ENCODE measurements around the gene NTM. TPM values are rescaled to one million over a fixed set of nuclear protein-coding genes. Genes with fewer than 3 reads are reported as not detected.

Gene NTM
- total and polyA plus RNA-seq, 9 donors, result 0.16 to 8.5 (median 0.55) TPM; not detected in 3

- TF ChIP-seq EP300 (IDR thresholded peaks at IDR 0.05) (no peak), POLR2A (IDR thresholded peaks at IDR 0.05) (no peak), CTCF (IDR thresholded peaks at IDR 0.05) (no peak)
- Histone ChIP-seq H3K36me3 (no peaks in the 10 kb centered on the region), H3K4me3 (no peak overlapping the region), H3K9me3 (no peaks in the 10 kb centered on the region), H3K27me3 (no peaks in the 10 kb centered on the region), H3K27ac (no peak overlapping the region), H3K4me1 (ENCODE audit: insufficient read depth) (no peaks in the 10 kb centered on the region)
- DNase-seq, result no peak
- WGBS, 3 donors, result 77 to 90% (median 85%) methylated on average over 2 of the region's 2 CpGs
- intact Hi-C loops (cut with DNase I), result no loop called here
Measured at GRCh38 chr11:131991606-131992005, 621.2 kb downstream of the NTM start.

- WGBS, 3 donors, result 72 to 83% (median 76%) methylated on average over 2 of the region's 2 CpGs
- Histone ChIP-seq H3K4me1 (ENCODE audit: insufficient read depth) (no peaks in the 10 kb centered on the region), H3K4me3 (no peak overlapping the region), H3K36me3 (no peaks in the 10 kb centered on the region), H3K27me3 (no peaks in the 10 kb centered on the region), H3K27ac (no peak overlapping the region), H3K9me3 (no peaks in the 10 kb centered on the region)
- TF ChIP-seq POLR2A (IDR thresholded peaks at IDR 0.05) (no peak), CTCF (IDR thresholded peaks at IDR 0.05) (no peak), EP300 (IDR thresholded peaks at IDR 0.05) (no peak)
- DNase-seq, result no peak
- intact Hi-C loops (cut with DNase I), result no loop called here
Measured at GRCh38 chr11:131993246-131993645, 622.8 kb downstream of the NTM start.

GRCh38 chr11:131998020-131998419 is 627.6 kb downstream of the NTM start:
- Histone ChIP-seq H3K4me3 (no peak overlapping the region), H3K27me3 (no peaks in the 10 kb centered on the region), H3K36me3 (no peaks in the 10 kb centered on the region), H3K4me1 (ENCODE audit: insufficient read depth) (no peaks in the 10 kb centered on the region), H3K9me3 (no peaks in the 10 kb centered on the region), H3K27ac (no peak overlapping the region)
- intact Hi-C loops (cut with DNase I), result no loop called here
- 32 to 51% (median 48%) methylated on average over 5 of the region's 5 CpGs for WGBS, 3 donors
- DNase-seq, result no peak
- TF ChIP-seq EP300 (IDR thresholded peaks at IDR 0.05), result no peak
- no peak for TF ChIP-seq CTCF (IDR thresholded peaks at IDR 0.05)
- no peak for TF ChIP-seq POLR2A (IDR thresholded peaks at IDR 0.05)

- intact Hi-C loops (cut with DNase I), result no loop called here
- H3K36me3 ChIP-seq, result no peaks in the 10 kb centered on the region
- no peak overlapping the region for H3K27ac ChIP-seq
- TF ChIP-seq EP300 (IDR thresholded peaks at IDR 0.05), result no peak
- no peak for TF ChIP-seq POLR2A (IDR thresholded peaks at IDR 0.05)
- no peak for TF ChIP-seq CTCF (IDR thresholded peaks at IDR 0.05)
- DNase-seq, result no peak
- 8 to 16% (median 12%) methylated on average over 6 of the region's 6 CpGs for WGBS, 3 donors
- H3K4me1 ChIP-seq (ENCODE audit: insufficient read depth), result no peaks in the 10 kb centered on the region
- no peaks in the 10 kb centered on the region for H3K27me3 ChIP-seq
- no peaks in the 10 kb centered on the region for H3K9me3 ChIP-seq
- no peak overlapping the region for H3K4me3 ChIP-seq
Measured at GRCh38 chr11:131999084-131999483, 628.7 kb downstream of the NTM start.

- Histone ChIP-seq H3K4me1 (ENCODE audit: insufficient read depth) (no peaks in the 10 kb centered on the region), H3K27me3 (no peaks in the 10 kb centered on the region), H3K27ac (no peak overlapping the region), H3K36me3 (no peaks in the 10 kb centered on the region), H3K4me3 (no peak overlapping the region), H3K9me3 (no peaks in the 10 kb centered on the region)
- TF ChIP-seq CTCF (IDR thresholded peaks at IDR 0.05) (no peak), POLR2A (IDR thresholded peaks at IDR 0.05) (no peak), EP300 (IDR thresholded peaks at IDR 0.05) (no peak)
- WGBS, 3 donors, result 76 to 90% (median 86%) methylated on average over 1 of the region's 1 CpG
- no peak for DNase-seq
- intact Hi-C loops (cut with DNase I), result no loop called here
Measured at GRCh38 chr11:131999955-132000354, 629.5 kb downstream of the NTM start.
